ENCODE results near the gene FRMPD1.

FRMPD1 gene

GRCh38 chr9:37700131-37700530 is 49.4 kb downstream of the FRMPD1 start:
- Histone ChIP-seq H3K27me3 (ENCODE audit: insufficient read depth, poor library complexity, severe bottlenecking) (no peaks in the 10 kb centered on the region), H3K4me3 (replicated peaks; ENCODE audit: insufficient read depth, low read length) (no peak overlapping the region), H3K27ac (replicated peaks) (no peak overlapping the region)
- TF ChIP-seq GABPA (IDR thresholded peaks at IDR 0.05; ENCODE audit: low read depth) (no peak), REST (IDR thresholded peaks at IDR 0.05; ENCODE audit: insufficient replicate concordance, low read depth) (no peak), SPI1 (IDR thresholded peaks at IDR 0.05; ENCODE audit: borderline replicate concordance, low read depth) (no peak), CTCF (IDR thresholded peaks at IDR 0.05; ENCODE audit: insufficient read depth, low read length) (no peak), POLR2AphosphoS5 (IDR thresholded peaks at IDR 0.05; ENCODE audit: low read depth) (no peak)
- DNase-seq (ENCODE audit: low read depth in 1 of 2, low spot score in 1 of 2) = no peak

- no peak overlapping the region for H3K4me3 ChIP-seq (replicated peaks; ENCODE audit: insufficient read depth, low read length)
- H3K27me3 ChIP-seq (ENCODE audit: insufficient read depth, poor library complexity, severe bottlenecking) = no peaks in the 10 kb centered on the region
- no peak for TF ChIP-seq GABPA (IDR thresholded peaks at IDR 0.05; ENCODE audit: low read depth)
- TF ChIP-seq REST (IDR thresholded peaks at IDR 0.05; ENCODE audit: insufficient replicate concordance, low read depth) = no peak
- no peak for TF ChIP-seq SPI1 (IDR thresholded peaks at IDR 0.05; ENCODE audit: borderline replicate concordance, low read depth)
- no peak for DNase-seq (ENCODE audit: low read depth in 1 of 2, low spot score in 1 of 2)
- no peak overlapping the region for H3K27ac ChIP-seq (replicated peaks)
Observed at GRCh38 chr9:37700900-37701299, 50.1 kb downstream of the FRMPD1 start.

GRCh38 chr9:37705787-37706186 is 55.0 kb downstream of the FRMPD1 start:
- no peak overlapping the region for H3K4me3 ChIP-seq (replicated peaks; ENCODE audit: insufficient read depth, low read length)
- no peak for DNase-seq (ENCODE audit: low read depth in 1 of 2, low spot score in 1 of 2)
- TF ChIP-seq REST (IDR thresholded peaks at IDR 0.05; ENCODE audit: insufficient replicate concordance, low read depth) (no peak), SPI1 (IDR thresholded peaks at IDR 0.05; ENCODE audit: borderline replicate concordance, low read depth) (no peak), GABPA (IDR thresholded peaks at IDR 0.05; ENCODE audit: low read depth) (no peak), POLR2AphosphoS5 (IDR thresholded peaks at IDR 0.05; ENCODE audit: low read depth) (no peak), CTCF (IDR thresholded peaks at IDR 0.05; ENCODE audit: insufficient read depth, low read length) (no peak)
- H3K27me3 ChIP-seq (ENCODE audit: insufficient read depth, poor library complexity, severe bottlenecking) = no peaks in the 10 kb centered on the region
- H3K27ac ChIP-seq (replicated peaks) = no peak overlapping the region

GRCh38 chr9:37706290-37706689 is 55.5 kb downstream of the FRMPD1 start:
- H3K27ac ChIP-seq (replicated peaks) = no peak overlapping the region
- no peaks in the 10 kb centered on the region for H3K27me3 ChIP-seq (ENCODE audit: insufficient read depth, poor library complexity, severe bottlenecking)
- no peak for DNase-seq (ENCODE audit: low read depth in 1 of 2, low spot score in 1 of 2)
- H3K4me3 ChIP-seq (replicated peaks; ENCODE audit: insufficient read depth, low read length) = no peak overlapping the region
- TF ChIP-seq REST (IDR thresholded peaks at IDR 0.05; ENCODE audit: insufficient replicate concordance, low read depth) (no peak), GABPA (IDR thresholded peaks at IDR 0.05; ENCODE audit: low read depth) (no peak), SPI1 (IDR thresholded peaks at IDR 0.05; ENCODE audit: borderline replicate concordance, low read depth) (no peak), CTCF (IDR thresholded peaks at IDR 0.05; ENCODE audit: insufficient read depth, low read length) (no peak), POLR2AphosphoS5 (IDR thresholded peaks at IDR 0.05; ENCODE audit: low read depth) (no peak)

Measured in HL-60 (cell line).